ENCODE data around the gene AANAT. TPM values are rescaled to one million over a fixed set of nuclear protein-coding genes. Genes with fewer than 3 reads are reported as not detected.

Gene AANAT
- total RNA-seq (2014; rRNA removed; shearing (Covaris generic)) (not detected in 2 replicates), polyA plus RNA-seq (2016; fragmentation: Nextera tagmentation; extraction: Ambion mirVana) (0.72 TPM in 1 of 2 replicates, not detected in the other)

- no peaks in the 10 kb centered on the region for H3K9me3 ChIP-seq (ENCODE audit: low read depth)
- H3K36me3 ChIP-seq (ENCODE audit: low read depth): no peaks in the 10 kb centered on the region
- in situ Hi-C loops (cut with MboI): loop anchor here (5.0 kb wide), 1 partner anchor 40 kb away; no protein-coding TSS in a partner anchor
- DNase-seq: no peak
- H3K4me1 ChIP-seq (ENCODE audit: insufficient read depth): no peaks in the 10 kb centered on the region; the same call in 1 of the 2 replicates
- H3K4me2 ChIP-seq (ENCODE audit: unreplicated experiment): no peak within 1 kb of the TSS
- no peaks in the 10 kb centered on the region for H3K79me2 ChIP-seq (ENCODE audit: insufficient read depth)
- H3K27ac ChIP-seq: no peak within 1 kb of the TSS
- no peaks in the 10 kb centered on the region for H4K20me1 ChIP-seq (ENCODE audit: insufficient read depth)
- H3K4me3 ChIP-seq: no peak within 1 kb of the TSS
- WGBS, 2 experiments (ENCODE audit: low coverage in 1 of 2, low lambda C conversion rate in 2 of 2, missing lambda C conversion rate in 2 of 2): 73 to 78% methylated on average over 11 of the region's 11 CpGs
- TF ChIP-seq EZH2 (IDR thresholded peaks at IDR 0.05; ENCODE audit: insufficient read depth, poor library complexity, severe bottlenecking) (no peak), EZH2phosphoT487 (IDR thresholded peaks at IDR 0.05; ENCODE audit: insufficient read depth, low read depth) (no peak)
- no peaks in the 10 kb centered on the region for H3K27me3 ChIP-seq (replicated peaks; ENCODE audit: insufficient read depth)
- no peaks in the 10 kb centered on the region for H3K9me2 ChIP-seq (ENCODE audit: insufficient read depth)
- H3K9ac ChIP-seq: no peak within 1 kb of the TSS
- H3F3A ChIP-seq (ENCODE audit: insufficient read depth): no peaks in the 10 kb centered on the region
- no peak within 1 kb of the TSS for H2AFZ ChIP-seq
Measured at GRCh38 chr17:76467366-76467765, at the start of gene AANAT. Gene AANAT, plus strand, starts transcription at chr17:76467603. Its CDS starts 1,144 bp downstream, at chr17:76468747.

- WGBS, 2 experiments (ENCODE audit: low coverage in 1 of 2, low lambda C conversion rate in 2 of 2, missing lambda C conversion rate in 2 of 2): 91 to 93% methylated on average over 16 to 17 of the region's 17 CpGs
- no peaks in the 10 kb centered on the region for H3K27me3 ChIP-seq (replicated peaks; ENCODE audit: insufficient read depth)
- H4K20me1 ChIP-seq (ENCODE audit: insufficient read depth): no peaks in the 10 kb centered on the region
- no peaks in the 10 kb centered on the region for H3K36me3 ChIP-seq (ENCODE audit: low read depth)
- no peak for DNase-seq
- H3K79me2 ChIP-seq (ENCODE audit: insufficient read depth): peaks cover 85% of the 10 kb centered on the region
- H3K9me2 ChIP-seq (ENCODE audit: insufficient read depth): no peaks in the 10 kb centered on the region
- in situ Hi-C loops (cut with MboI): no loop called here
- no peak overlapping the region for H2AFZ ChIP-seq
- peaks cover under 1% of the 10 kb centered on the region; the same call in 1 of the 2 replicates for H3K4me1 ChIP-seq (ENCODE audit: insufficient read depth)
- no peaks in the 10 kb centered on the region for H3F3A ChIP-seq (ENCODE audit: insufficient read depth)
- H3K4me3 ChIP-seq: no peak overlapping the region
- TF ChIP-seq EZH2 (IDR thresholded peaks at IDR 0.05; ENCODE audit: insufficient read depth, poor library complexity, severe bottlenecking) (no peak), EZH2phosphoT487 (IDR thresholded peaks at IDR 0.05; ENCODE audit: insufficient read depth, low read depth) (no peak)
- H3K4me2 ChIP-seq (ENCODE audit: unreplicated experiment): no peak overlapping the region
- H3K9ac ChIP-seq: no peak overlapping the region
- no peak overlapping the region for H3K27ac ChIP-seq
- H3K9me3 ChIP-seq (ENCODE audit: low read depth): no peaks in the 10 kb centered on the region
Measured at GRCh38 chr17:76419576-76420260, 47.7 kb upstream of the AANAT start.

- Histone ChIP-seq H3K4me2 (ENCODE audit: unreplicated experiment) (no peak overlapping the region), H3K9me3 (ENCODE audit: low read depth) (no peaks in the 10 kb centered on the region), H3K27ac (no peak overlapping the region), H3K4me3 (no peak overlapping the region), H4K20me1 (ENCODE audit: insufficient read depth) (no peaks in the 10 kb centered on the region), H3K9ac (no peak overlapping the region), H3K36me3 (ENCODE audit: low read depth) (no peaks in the 10 kb centered on the region), H3K27me3 (replicated peaks; ENCODE audit: insufficient read depth) (no peaks in the 10 kb centered on the region), H3K4me1 (ENCODE audit: insufficient read depth) (no peaks in the 10 kb centered on the region), H3K9me2 (ENCODE audit: insufficient read depth) (no peaks in the 10 kb centered on the region), H3K79me2 (ENCODE audit: insufficient read depth) (peaks cover 84% of the 10 kb centered on the region), H2AFZ (no peak overlapping the region), H3F3A (ENCODE audit: insufficient read depth) (no peaks in the 10 kb centered on the region)
- in situ Hi-C loops (cut with MboI): no loop called here
- 71 to 75% methylated on average over 10 of the region's 10 CpGs for WGBS, 2 experiments (ENCODE audit: low coverage in 1 of 2, low lambda C conversion rate in 2 of 2, missing lambda C conversion rate in 2 of 2)
- DNase-seq: no peak
- no peak for TF ChIP-seq EZH2 (IDR thresholded peaks at IDR 0.05; ENCODE audit: insufficient read depth, poor library complexity, severe bottlenecking)
- TF ChIP-seq EZH2phosphoT487 (IDR thresholded peaks at IDR 0.05; ENCODE audit: insufficient read depth, low read depth): no peak
Measured at GRCh38 chr17:76420356-76421043, 46.9 kb upstream of the AANAT start.

GRCh38 chr17:76421044-76421407 is 46.4 kb upstream of the AANAT start:
- Histone ChIP-seq H3K27ac (no peak overlapping the region), H3K27me3 (replicated peaks; ENCODE audit: insufficient read depth) (no peaks in the 10 kb centered on the region), H3F3A (ENCODE audit: insufficient read depth) (no peaks in the 10 kb centered on the region), H2AFZ (no peak overlapping the region), H3K36me3 (ENCODE audit: low read depth) (no peaks in the 10 kb centered on the region), H3K9ac (no peak overlapping the region), H4K20me1 (ENCODE audit: insufficient read depth) (no peaks in the 10 kb centered on the region), H3K4me1 (ENCODE audit: insufficient read depth) (no peaks in the 10 kb centered on the region), H3K4me3 (no peak overlapping the region), H3K79me2 (ENCODE audit: insufficient read depth) (peaks cover 84% of the 10 kb centered on the region), H3K4me2 (ENCODE audit: unreplicated experiment) (no peak overlapping the region), H3K9me3 (ENCODE audit: low read depth) (no peaks in the 10 kb centered on the region), H3K9me2 (ENCODE audit: insufficient read depth) (no peaks in the 10 kb centered on the region)
- TF ChIP-seq EZH2phosphoT487 (IDR thresholded peaks at IDR 0.05; ENCODE audit: insufficient read depth, low read depth): no peak
- no peak for TF ChIP-seq EZH2 (IDR thresholded peaks at IDR 0.05; ENCODE audit: insufficient read depth, poor library complexity, severe bottlenecking)
- WGBS, 2 experiments (ENCODE audit: low coverage in 1 of 2, low lambda C conversion rate in 2 of 2, missing lambda C conversion rate in 2 of 2): 32 to 49% methylated on average over 7 of the region's 7 CpGs
- in situ Hi-C loops (cut with MboI): no loop called here
- peak; percentile 22 for DNase-seq

Data from GM23248 (cell line).